Uterus (tissue), 4 donors: ENCODE data around the gene LIMS2. TPM values are rescaled to one million over a fixed set of nuclear protein-coding genes. Genes with fewer than 3 reads are reported as not detected.

Experiments
- DNase-seq, 2 donors: peaks; one replicate each; pipeline ENCODE4 v3.0.0-alpha.2; 2019 to 2020
- H3K27ac ChIP-seq, 2 donors: fragments of 200-600 bp; sonication (generic); 1 replicate in 1 of 2; 2 replicates in 1 of 2; pipeline ENCODE4 v1.5.1; 2016 to 2018
- H3K27me3 ChIP-seq, 2 donors: fragments of 200-600 bp; sonication (generic); one replicate each; pipeline ENCODE4 v1.5.1; 2018 to 2019; ENCODE audit warnings: control low read depth in 1 of 2
- H3K36me3 ChIP-seq, 2 donors: fragments of 200-600 bp; sonication (generic); one replicate each; pipeline ENCODE4 v1.5.1; 2019; ENCODE audit warnings: control low read depth in 1 of 2
- H3K4me1 ChIP-seq, 2 donors: fragments of 200-600 bp; sonication (generic); one replicate each; pipeline ENCODE4 v1.5.1; 2018 to 2019; ENCODE audit warnings: control low read depth in 1 of 2
- H3K4me3 ChIP-seq, 2 donors: fragments of 200-600 bp; sonication (generic); 1 replicate in 1 of 2; 2 replicates in 1 of 2; pipeline ENCODE4 v1.5.1; 2018 to 2019; ENCODE audit warnings: mild to moderate bottlenecking in 1 of 2
- H3K9me3 ChIP-seq, 2 donors: fragments of 200-600 bp; sonication (generic); one replicate each; pipeline ENCODE4 v1.5.1; 2019; ENCODE audit warnings: control low read depth in 1 of 2
- POLR2A ChIP-seq, 2 donors: fragments of 450-650 bp; IDR thresholded peaks; one replicate each; pipeline ENCODE4 v1.6.1; 2016; ENCODE audit warnings: antibody characterized with exemption in 2 of 2, mild to moderate bottlenecking in 1 of 2, moderate library complexity in 1 of 2
- intact Hi-C: fragments of 100-400 bp; cut with DNase I; formaldehyde crosslinking; loops from one replicate; pipeline ENCODE4 v1.15.1; 2023; ENCODE audit warnings: low total_unique reads
- total RNA-seq, 4 donors: library from RNA; depleted of rRNA in 3 of 4; stranded (reverse); fragments of >200 nt in 3 of 4; gene quantifications; one replicate each; pipeline versions ENCODE4 v1.1.0 to v1.2.4, GENCODE V29; 2014 to 2023
- TF ChIP-seq, protein P1 (sequence below), 4 experiments: fragments of 200-600 bp in 2 of 4; fragments of 450-650 bp in 2 of 4; sonication (generic) in 2 of 4; IDR thresholded peaks; one replicate each; pipeline ENCODE4 v1.5.1; 2016 to 2019; ENCODE audit warnings: antibody characterized with exemption in 4 of 4, mild to moderate bottlenecking in 2 of 4, moderate library complexity in 1 of 4
- donor health status: DM: yes; HTN: yes; CAD: no.

Gene LIMS2
- total RNA-seq, 4 donors from 2014 or later: 15.8 to 298 (median 66.2) TPM

DNA sequence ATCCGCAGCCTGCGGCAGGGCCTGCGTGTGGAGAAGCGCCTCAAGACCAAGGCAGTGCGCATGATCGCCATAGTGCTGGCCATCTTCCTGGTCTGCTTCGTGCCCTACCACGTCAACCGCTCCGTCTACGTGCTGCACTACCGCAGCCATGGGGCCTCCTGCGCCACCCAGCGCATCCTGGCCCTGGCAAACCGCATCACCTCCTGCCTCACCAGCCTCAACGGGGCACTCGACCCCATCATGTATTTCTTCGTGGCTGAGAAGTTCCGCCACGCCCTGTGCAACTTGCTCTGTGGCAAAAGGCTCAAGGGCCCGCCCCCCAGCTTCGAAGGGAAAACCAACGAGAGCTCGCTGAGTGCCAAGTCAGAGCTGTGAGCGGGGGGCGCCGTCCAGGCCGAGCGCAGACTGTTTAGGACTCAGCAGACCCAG, 23.9 kb downstream of the LIMS2 start:
- H3K4me1 ChIP-seq: peaks cover 0 to 24% of the 10 kb centered on the region in 2 donors

DNA sequence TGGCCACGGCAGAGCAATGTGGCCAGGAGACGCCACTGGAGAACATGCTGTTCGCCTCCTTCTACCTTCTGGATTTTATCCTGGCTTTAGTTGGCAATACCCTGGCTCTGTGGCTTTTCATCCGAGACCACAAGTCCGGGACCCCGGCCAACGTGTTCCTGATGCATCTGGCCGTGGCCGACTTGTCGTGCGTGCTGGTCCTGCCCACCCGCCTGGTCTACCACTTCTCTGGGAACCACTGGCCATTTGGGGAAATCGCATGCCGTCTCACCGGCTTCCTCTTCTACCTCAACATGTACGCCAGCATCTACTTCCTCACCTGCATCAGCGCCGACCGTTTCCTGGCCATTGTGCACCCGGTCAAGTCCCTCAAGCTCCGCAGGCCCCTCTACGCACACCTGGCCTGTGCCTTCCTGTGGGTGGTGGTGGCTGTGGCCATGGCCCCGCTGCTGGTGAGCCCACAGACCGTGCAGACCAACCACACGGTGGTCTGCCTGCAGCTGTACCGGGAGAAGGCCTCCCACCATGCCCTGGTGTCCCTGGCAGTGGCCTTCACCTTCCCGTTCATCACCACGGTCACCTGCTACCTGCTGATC, 24.4 kb downstream of the LIMS2 start:
- no peak for TF ChIP-seq POLR2A (IDR thresholded peaks at IDR 0.05)
- TF ChIP-seq, protein P1, sequence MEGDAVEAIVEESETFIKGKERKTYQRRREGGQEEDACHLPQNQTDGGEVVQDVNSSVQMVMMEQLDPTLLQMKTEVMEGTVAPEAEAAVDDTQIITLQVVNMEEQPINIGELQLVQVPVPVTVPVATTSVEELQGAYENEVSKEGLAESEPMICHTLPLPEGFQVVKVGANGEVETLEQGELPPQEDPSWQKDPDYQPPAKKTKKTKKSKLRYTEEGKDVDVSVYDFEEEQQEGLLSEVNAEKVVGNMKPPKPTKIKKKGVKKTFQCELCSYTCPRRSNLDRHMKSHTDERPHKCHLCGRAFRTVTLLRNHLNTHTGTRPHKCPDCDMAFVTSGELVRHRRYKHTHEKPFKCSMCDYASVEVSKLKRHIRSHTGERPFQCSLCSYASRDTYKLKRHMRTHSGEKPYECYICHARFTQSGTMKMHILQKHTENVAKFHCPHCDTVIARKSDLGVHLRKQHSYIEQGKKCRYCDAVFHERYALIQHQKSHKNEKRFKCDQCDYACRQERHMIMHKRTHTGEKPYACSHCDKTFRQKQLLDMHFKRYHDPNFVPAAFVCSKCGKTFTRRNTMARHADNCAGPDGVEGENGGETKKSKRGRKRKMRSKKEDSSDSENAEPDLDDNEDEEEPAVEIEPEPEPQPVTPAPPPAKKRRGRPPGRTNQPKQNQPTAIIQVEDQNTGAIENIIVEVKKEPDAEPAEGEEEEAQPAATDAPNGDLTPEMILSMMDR (IDR thresholded peaks at IDR 0.05): no peak
- DNase-seq: no peak
- Histone ChIP-seq H3K9me3 (no peaks in the 10 kb centered on the region), H3K27me3 (no peaks in the 10 kb centered on the region), H3K4me3 (no peak overlapping the region), H3K27ac (peak overlapping the region; percentile 48 to 51), H3K36me3 (no peaks in the 10 kb centered on the region), H3K4me1 (peaks cover 0 to 24% of the 10 kb centered on the region in 2 donors)
- intact Hi-C loops: no loop called here

More for the DNA sequence above, 23.9 kb downstream of the LIMS2 start:
- no peak for DNase-seq
- no peaks in the 10 kb centered on the region for H3K36me3 ChIP-seq
- no peaks in the 10 kb centered on the region for H3K27me3 ChIP-seq
- peak overlapping the region; percentile 17 to 20 for H3K27ac ChIP-seq
- intact Hi-C loops: no loop called here
- H3K9me3 ChIP-seq: no peaks in the 10 kb centered on the region
- no peak for TF ChIP-seq POLR2A (IDR thresholded peaks at IDR 0.05)
- TF ChIP-seq, protein P1 (IDR thresholded peaks at IDR 0.05): no peak
- no peak overlapping the region for H3K4me3 ChIP-seq

DNA sequence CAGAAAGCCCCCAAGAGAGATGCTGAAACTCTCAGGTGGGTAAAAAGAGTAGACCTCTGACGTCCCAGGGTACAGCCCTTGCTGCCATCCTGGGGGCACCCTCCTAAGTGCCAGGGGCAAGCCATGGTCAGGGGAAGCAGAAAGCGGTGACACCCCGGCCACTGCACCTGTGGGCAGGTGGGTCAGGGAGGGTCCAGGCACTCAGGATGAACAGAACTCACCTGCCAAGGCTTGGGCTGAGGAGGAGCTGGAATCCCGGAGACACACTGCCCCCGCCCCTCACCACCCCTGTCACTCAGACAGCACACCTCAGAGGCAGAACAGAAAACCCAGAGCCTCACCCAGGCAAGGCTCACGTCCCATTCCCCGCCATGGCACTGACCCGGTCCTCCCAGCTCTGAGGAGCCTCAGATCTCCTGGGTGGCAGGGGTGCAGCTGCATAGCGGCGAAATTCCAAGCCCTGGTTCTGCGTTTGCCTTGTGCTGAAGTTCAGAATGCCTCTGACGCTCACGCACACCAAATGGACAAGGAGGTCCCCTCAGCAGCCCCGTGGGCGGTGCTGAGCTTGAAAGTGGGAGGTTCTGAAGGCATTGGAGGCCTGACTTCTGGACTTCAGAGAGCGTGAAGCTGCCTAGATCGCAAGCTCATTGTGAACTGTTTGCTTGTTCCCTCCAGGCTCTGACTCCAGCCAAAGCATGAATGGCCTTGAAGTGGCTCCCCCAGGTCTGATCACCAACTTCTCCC, 25.1 kb downstream of the LIMS2 start:
- Histone ChIP-seq H3K4me3 (no peak overlapping the region), H3K27me3 (no peaks in the 10 kb centered on the region), H3K4me1 (peaks cover 0 to 20% of the 10 kb centered on the region in 2 donors), H3K36me3 (no peaks in the 10 kb centered on the region), H3K9me3 (no peaks in the 10 kb centered on the region), H3K27ac (peak overlapping the region; percentile 48 to 51)
- intact Hi-C loops: no loop called here
- TF ChIP-seq, protein P1 (IDR thresholded peaks at IDR 0.05): peak in 1 of 4 experiments; percentile 1
- no peak for TF ChIP-seq POLR2A (IDR thresholded peaks at IDR 0.05)
- no peak for DNase-seq

DNA sequence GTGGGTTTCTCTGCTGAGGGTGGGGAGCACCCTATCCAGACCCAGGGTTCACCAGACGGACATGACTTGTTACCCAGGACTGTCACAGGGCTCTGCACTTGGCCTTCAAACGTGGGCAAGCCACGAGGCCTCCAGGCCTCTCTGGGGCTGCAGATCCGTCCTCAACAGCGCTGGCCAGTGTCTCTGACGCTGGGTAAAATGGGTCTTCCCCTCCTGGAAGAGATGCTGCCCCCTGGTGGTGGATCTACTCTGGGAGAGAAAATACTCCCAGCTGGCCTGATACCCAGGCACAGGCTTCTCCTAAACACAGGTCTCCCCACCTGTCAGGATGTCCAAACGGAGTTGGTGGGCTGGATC, 25.7 kb downstream of the LIMS2 start:
- DNase-seq: peak; percentile 69 to 85
- intact Hi-C loops: no loop called here
- H3K27me3 ChIP-seq: no peaks in the 10 kb centered on the region
- H3K4me3 ChIP-seq: no peak overlapping the region
- H3K4me1 ChIP-seq: peaks cover 0 to 20% of the 10 kb centered on the region in 2 donors
- no peaks in the 10 kb centered on the region for H3K36me3 ChIP-seq
- TF ChIP-seq POLR2A (IDR thresholded peaks at IDR 0.05): no peak
- TF ChIP-seq, protein P1 (IDR thresholded peaks at IDR 0.05): peak; percentile 63 to 81 (median 72)
- peak overlapping the region; percentile 48 to 51 for H3K27ac ChIP-seq
- no peaks in the 10 kb centered on the region for H3K9me3 ChIP-seq

DNA sequence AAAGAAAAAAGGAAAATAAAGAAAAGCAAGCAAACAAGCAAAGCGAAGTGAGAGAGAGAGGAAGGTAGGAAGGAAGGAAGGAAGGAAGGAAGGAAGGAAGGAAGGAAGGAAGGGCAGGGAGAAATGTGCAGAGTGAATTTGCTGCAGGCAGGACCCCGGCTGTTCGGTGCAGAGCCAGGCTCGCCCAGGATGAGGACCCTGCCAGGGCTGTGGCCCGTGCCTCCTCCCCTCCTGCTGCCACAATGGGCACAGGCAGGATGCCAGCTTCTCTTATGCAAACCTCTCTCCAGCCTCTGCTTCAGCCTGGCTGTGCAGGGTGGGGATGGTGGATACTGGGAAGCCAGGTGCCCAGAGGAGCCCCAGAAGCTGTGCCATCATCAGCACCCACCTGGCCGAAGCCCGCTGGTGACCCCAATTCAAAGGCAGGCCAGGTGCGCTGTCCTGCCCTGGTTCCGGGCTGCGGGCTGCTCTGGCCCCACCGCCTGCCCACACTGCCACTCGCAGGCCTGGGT, 26.2 kb downstream of the LIMS2 start:
- TF ChIP-seq, protein P1 (IDR thresholded peaks at IDR 0.05): no peak
- no peak for TF ChIP-seq POLR2A (IDR thresholded peaks at IDR 0.05)
- Histone ChIP-seq H3K27ac (peak overlapping the region; percentile 48 to 51), H3K4me1 (peaks cover 0 to 20% of the 10 kb centered on the region in 2 donors), H3K27me3 (no peaks in the 10 kb centered on the region), H3K36me3 (no peaks in the 10 kb centered on the region), H3K9me3 (no peaks in the 10 kb centered on the region), H3K4me3 (no peak overlapping the region)
- intact Hi-C loops: no loop called here
- no peak for DNase-seq
